Neural crest cell (in vitro differentiated cells): Measurements from ENCODE around the gene SRBD1. TPM values are rescaled to one million over a fixed set of nuclear protein-coding genes. Genes with fewer than 3 reads are reported as not detected.
A peak's percentile ranks its signal among the peaks of the same experiment; 100 is the strongest.

Experiments
- DNase-seq: peaks from one replicate; pipeline ENCODE4 v3.0.0; 2021; ENCODE audit warnings: low read depth, mixed read lengths, low spot score
- H3K27ac Mint-ChIP-seq: one replicate; pipeline ENCODE4 v1.8.0; 2021; ENCODE audit warnings: mild to moderate bottlenecking, mixed read lengths; ENCODE audit not compliant: unreplicated experiment
- H3K27me3 Mint-ChIP-seq: 2 replicates; pipeline ENCODE4 v1.8.0; 2021; ENCODE audit warnings: low read depth, mild to moderate bottlenecking, mixed read lengths
- H3K36me3 Mint-ChIP-seq: 2 replicates; pipeline ENCODE4 v1.8.0; 2021; ENCODE audit warnings: low read depth, mild to moderate bottlenecking, mixed read lengths
- H3K4me1 Mint-ChIP-seq: 2 replicates; pipeline ENCODE4 v1.8.0; 2021; ENCODE audit warnings: mixed read lengths
- H3K4me3 Mint-ChIP-seq: one replicate; pipeline ENCODE4 v1.8.0; 2021; ENCODE audit warnings: mild to moderate bottlenecking, mixed read lengths
- H3K9me3 Mint-ChIP-seq: 2 replicates; pipeline ENCODE4 v1.8.0; 2021; ENCODE audit warnings: mixed read lengths
- CTCF ChIP-seq: fragments of 200-600 bp; sonication (generic); conservative IDR thresholded peaks from 2 replicates; pipeline ENCODE4 v1.5.0; 2021; ENCODE audit warnings: antibody characterized with exemption, mild to moderate bottlenecking
- total RNA-seq: library from RNA; stranded (reverse); gene quantifications from 2 replicates; pipeline ENCODE4 v1.2.1, GENCODE V29; 2021

SRBD1 gene
- total RNA-seq, 1 donor from 2014 or later: 21.4 TPM

- no peak for TF ChIP-seq CTCF
- no peak for DNase-seq
- Mint-ChIP-seq H3K4me1 (no peaks in the 10 kb centered on the region), H3K9me3 (peaks cover 5% of the 10 kb centered on the region), H3K36me3 (peaks cover 14% of the 10 kb centered on the region), H3K27ac (no peak overlapping the region), H3K27me3 (no peaks in the 10 kb centered on the region), H3K4me3 (no peak overlapping the region)
These were observed 112.2 kb downstream of the SRBD1 start for GRCh38 chr2:45498661-45499550.

- H3K27ac Mint-ChIP-seq: no peak overlapping the region
- H3K27me3 Mint-ChIP-seq: no peaks in the 10 kb centered on the region
- H3K4me3 Mint-ChIP-seq: no peak overlapping the region
- no peak for TF ChIP-seq CTCF
- no peaks in the 10 kb centered on the region for H3K4me1 Mint-ChIP-seq
- DNase-seq: no peak
- peaks cover 13% of the 10 kb centered on the region for H3K36me3 Mint-ChIP-seq
- H3K9me3 Mint-ChIP-seq: peaks cover 4% of the 10 kb centered on the region
These were observed 113.7 kb downstream of the SRBD1 start for GRCh38 chr2:45497355-45497754.

GRCh38 chr2:45496869-45497268, 114.2 kb downstream of the SRBD1 start:
- no peak overlapping the region for H3K27ac Mint-ChIP-seq
- H3K4me3 Mint-ChIP-seq: no peak overlapping the region
- H3K9me3 Mint-ChIP-seq: peaks cover 3% of the 10 kb centered on the region
- no peaks in the 10 kb centered on the region for H3K4me1 Mint-ChIP-seq
- H3K36me3 Mint-ChIP-seq: peaks cover 10% of the 10 kb centered on the region
- TF ChIP-seq CTCF: no peak
- DNase-seq: no peak
- H3K27me3 Mint-ChIP-seq: no peaks in the 10 kb centered on the region

GRCh38 chr2:45494978-45495293, 116.1 kb downstream of the SRBD1 start:
- Mint-ChIP-seq H3K27me3 (no peaks in the 10 kb centered on the region), H3K27ac (no peak overlapping the region), H3K9me3 (no peaks in the 10 kb centered on the region), H3K4me3 (no peak overlapping the region), H3K36me3 (peaks cover under 1% of the 10 kb centered on the region), H3K4me1 (no peaks in the 10 kb centered on the region)
- DNase-seq: no peak
- no peak for TF ChIP-seq CTCF

- Mint-ChIP-seq H3K4me1 (no peaks in the 10 kb centered on the region), H3K9me3 (no peaks in the 10 kb centered on the region)
These were observed 116.6 kb downstream of the SRBD1 start for GRCh38 chr2:45494275-45494977.

More at GRCh38 chr2:45494275-45494977, 116.6 kb downstream of the SRBD1 start:
- no peak overlapping the region for H3K4me3 Mint-ChIP-seq
- H3K27me3 Mint-ChIP-seq: no peaks in the 10 kb centered on the region
- H3K27ac Mint-ChIP-seq: no peak overlapping the region
- H3K36me3 Mint-ChIP-seq: no peaks in the 10 kb centered on the region
- peak; percentile 92 for TF ChIP-seq CTCF
- peak; percentile 29 for DNase-seq
